NOMO-1 (cell line): ENCODE measurements around the gene TBC1D8.

Experiments
- DNase-seq, 2 experiments: peaks; one replicate each; lab custom pipeline; 2025; ENCODE audit not compliant: unreplicated experiment in 2 of 2; lab: John Stamatoyannopoulos, UW

The TBC1D8 gene

GRCh38 chr2:100963026-100963375, 188.2 kb downstream of the TBC1D8 start:
- DNase-seq = no peak

GRCh38 chr2:100962366-100963025, 188.7 kb downstream of the TBC1D8 start:
- no peak for DNase-seq

- no peak for DNase-seq
These were observed 190.5 kb downstream of the TBC1D8 start for GRCh38 chr2:100960688-100961087.

DNA sequence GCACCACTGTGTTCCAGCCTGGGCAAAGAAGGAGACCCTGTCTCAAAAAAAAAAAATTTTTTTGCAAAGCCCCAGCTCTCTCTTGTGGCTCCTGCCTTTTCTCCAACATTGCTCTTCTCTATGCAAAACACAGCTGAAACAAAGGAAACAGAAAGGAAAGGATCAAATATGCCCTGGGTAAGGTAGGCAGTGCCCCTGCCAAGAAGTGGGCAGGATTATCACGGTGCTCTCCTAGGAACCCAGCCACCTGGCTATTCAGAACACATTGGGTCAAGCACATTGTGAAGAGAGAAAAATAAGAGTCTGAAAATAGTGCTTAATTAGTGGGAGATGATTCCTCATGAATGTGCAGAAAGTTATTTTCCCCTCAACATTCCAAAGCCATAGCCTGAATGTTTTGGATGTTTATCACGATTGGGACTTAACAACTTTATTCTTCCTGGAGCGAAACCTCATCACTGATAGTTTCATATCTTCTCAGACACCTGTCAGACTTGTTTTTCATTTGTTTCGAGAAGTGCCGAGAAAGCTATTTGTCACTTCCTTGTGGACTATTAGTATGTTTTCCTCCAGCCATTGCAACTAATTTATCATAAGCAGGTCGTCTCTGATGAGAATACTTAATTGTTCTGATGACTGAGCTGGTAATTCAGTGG, 191.8 kb downstream of the TBC1D8 start:
- DNase-seq = no peak

DNA sequence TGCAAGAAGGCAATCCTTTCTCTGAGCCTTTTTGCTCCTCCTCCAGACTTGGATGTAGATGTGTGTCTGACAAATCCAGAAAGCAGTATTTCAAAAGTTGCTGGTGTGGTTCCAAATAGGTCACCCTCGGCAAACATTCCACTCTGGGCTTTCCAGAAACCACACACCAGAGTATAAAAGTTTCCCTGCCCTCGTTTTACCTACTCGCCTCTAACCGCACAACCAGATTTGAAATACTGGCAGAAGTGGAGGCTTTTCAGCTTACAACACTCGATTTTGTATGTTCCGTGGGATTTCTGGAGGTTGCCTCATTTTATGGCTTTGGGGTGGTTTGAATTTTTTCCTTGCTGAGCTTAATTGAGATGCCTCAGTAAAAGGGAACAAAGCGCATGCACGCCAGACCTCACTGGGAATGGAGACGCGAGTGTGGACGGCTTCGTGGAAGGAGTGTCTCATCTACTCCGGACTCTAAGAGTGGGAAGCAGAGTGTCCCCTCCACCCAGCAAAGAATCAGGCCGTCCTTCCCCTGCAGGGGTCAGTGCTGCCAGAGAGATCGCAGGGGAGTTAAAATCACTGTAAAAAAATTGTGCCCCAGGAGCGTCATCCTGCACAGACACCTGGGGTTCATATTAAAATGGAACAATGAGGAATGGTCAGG, 193.1 kb downstream of the TBC1D8 start:
- no peak for DNase-seq
